Endothelial cell (in vitro differentiated cells): ENCODE results near the gene CHRNA7. TPM values are rescaled to one million over a fixed set of nuclear protein-coding genes. Genes with fewer than 3 reads are reported as not detected.

ENCODE experiments used
- DNase-seq: peaks from one replicate; pipeline ENCODE4 v3.0.0; 2021; ENCODE audit warnings: low spot score
- H3K27ac Mint-ChIP-seq: one replicate; pipeline ENCODE4 v1.8.0; 2021; ENCODE audit warnings: mixed read lengths, inconsistent platforms; ENCODE audit not compliant: unreplicated experiment
- H3K27me3 Mint-ChIP-seq: one replicate; pipeline ENCODE4 v1.8.0; 2021; ENCODE audit warnings: mild to moderate bottlenecking, moderate library complexity, mixed read lengths, inconsistent platforms; ENCODE audit not compliant: unreplicated experiment
- H3K36me3 Mint-ChIP-seq: one replicate; pipeline ENCODE4 v1.8.0; 2021; ENCODE audit warnings: mild to moderate bottlenecking, low read depth, mixed read lengths, inconsistent platforms; ENCODE audit not compliant: unreplicated experiment
- H3K4me1 Mint-ChIP-seq: one replicate; pipeline ENCODE4 v1.8.0; 2021; ENCODE audit warnings: mild to moderate bottlenecking, mixed read lengths, inconsistent platforms; ENCODE audit not compliant: unreplicated experiment
- H3K4me3 Mint-ChIP-seq: one replicate; pipeline ENCODE4 v1.8.0; 2021; ENCODE audit warnings: mild to moderate bottlenecking, mixed read lengths, inconsistent platforms; ENCODE audit not compliant: unreplicated experiment
- H3K9me3 Mint-ChIP-seq: one replicate; pipeline ENCODE4 v1.8.0; 2021; ENCODE audit warnings: mixed read lengths, inconsistent platforms; ENCODE audit not compliant: unreplicated experiment
- CTCF ChIP-seq: fragments of 200-600 bp; sonication (generic); IDR thresholded peaks from one replicate; pipeline ENCODE4 v1.5.0; 2021; ENCODE audit warnings: antibody characterized with exemption; ENCODE audit not compliant: unreplicated experiment
- total RNA-seq: library from RNA; stranded (reverse); fragmentation: NEBNext Ultra II Directional; extraction: Animal tissue kit (Norgen Biotek cat#: 25700); gene quantifications from one replicate; pipeline ENCODE4 v1.2.1, GENCODE V29; 2021; ENCODE audit not compliant: unreplicated experiment

Gene CHRNA7
- total RNA-seq, 1 donor from 2014 or later, result 2.3 TPM

GRCh38 chr15:32004249-32004648 is 26.1 kb upstream of the CHRNA7 start:
- Mint-ChIP-seq H3K4me3 (no peak overlapping the region), H3K27me3 (peaks cover 1% of the 10 kb centered on the region), H3K36me3 (no peaks in the 10 kb centered on the region), H3K27ac (no peak overlapping the region), H3K4me1 (peaks cover 3% of the 10 kb centered on the region), H3K9me3 (no peaks in the 10 kb centered on the region)
- TF ChIP-seq CTCF, result no peak
- DNase-seq, result no peak

DNA sequence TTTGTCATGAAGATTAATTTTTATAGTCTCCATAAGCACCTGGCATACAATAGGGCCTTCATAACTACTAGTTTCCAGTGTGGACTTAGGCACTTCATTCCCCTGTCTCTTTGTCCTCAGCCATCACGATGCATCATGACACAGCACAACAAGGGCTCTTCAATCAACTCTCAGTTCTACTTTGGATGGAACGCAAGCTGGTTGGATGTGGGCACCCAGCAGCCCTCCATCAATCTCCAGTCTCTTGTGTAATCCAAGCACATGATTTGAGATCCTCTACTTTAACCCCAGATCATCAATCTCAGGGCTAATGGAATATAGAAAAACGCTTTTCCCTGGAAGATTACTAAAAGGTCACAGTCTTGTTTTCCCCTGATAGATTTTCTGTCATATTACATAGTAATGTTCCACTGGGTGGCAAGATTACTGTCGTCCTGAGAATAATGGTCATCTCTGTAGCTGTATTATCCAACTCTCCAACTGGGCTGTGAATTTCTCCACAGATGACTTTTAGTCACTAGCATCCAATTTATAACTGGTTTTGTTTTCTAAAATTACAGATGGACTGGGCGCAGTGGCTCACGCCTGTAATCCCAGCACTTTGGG is 22.9 kb upstream of the CHRNA7 start:
- no peaks in the 10 kb centered on the region for H3K36me3 Mint-ChIP-seq
- no peak for DNase-seq
- H3K4me1 Mint-ChIP-seq, result no peaks in the 10 kb centered on the region
- no peaks in the 10 kb centered on the region for H3K9me3 Mint-ChIP-seq
- no peak overlapping the region for H3K4me3 Mint-ChIP-seq
- H3K27me3 Mint-ChIP-seq, result peaks cover 1% of the 10 kb centered on the region
- H3K27ac Mint-ChIP-seq, result no peak overlapping the region
- no peak for TF ChIP-seq CTCF

DNA sequence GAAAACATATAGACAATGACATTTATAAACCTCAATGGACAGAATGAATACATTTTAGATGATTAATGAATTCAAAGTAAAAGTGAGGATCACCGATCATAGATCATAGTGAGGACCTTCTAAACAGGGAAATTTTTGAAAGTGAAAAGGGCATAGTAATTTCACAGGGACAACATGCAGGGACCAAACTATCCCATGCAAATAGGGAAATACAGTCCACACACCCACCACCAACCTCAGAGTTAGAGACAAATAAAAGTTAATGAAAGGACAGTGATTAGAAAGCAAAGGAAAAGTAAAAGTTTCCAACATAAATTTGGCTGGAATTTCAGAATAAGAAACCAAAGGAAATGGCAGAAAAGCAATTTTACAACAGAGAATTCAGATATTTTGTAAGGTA is 15.4 kb upstream of the CHRNA7 start:
- no peak for TF ChIP-seq CTCF
- H3K36me3 Mint-ChIP-seq, result no peaks in the 10 kb centered on the region
- H3K4me3 Mint-ChIP-seq, result no peak overlapping the region
- no peak overlapping the region for H3K27ac Mint-ChIP-seq
- no peak for DNase-seq
- no peaks in the 10 kb centered on the region for H3K4me1 Mint-ChIP-seq
- H3K9me3 Mint-ChIP-seq, result no peaks in the 10 kb centered on the region
- H3K27me3 Mint-ChIP-seq, result no peaks in the 10 kb centered on the region

- H3K4me3 Mint-ChIP-seq, result no peak overlapping the region
Measured at GRCh38 chr15:32020156-32020555, 10.2 kb upstream of the CHRNA7 start.

More at GRCh38 chr15:32020156-32020555, 10.2 kb upstream of the CHRNA7 start:
- no peaks in the 10 kb centered on the region for H3K9me3 Mint-ChIP-seq
- no peaks in the 10 kb centered on the region for H3K36me3 Mint-ChIP-seq
- no peaks in the 10 kb centered on the region for H3K27me3 Mint-ChIP-seq
- no peak overlapping the region for H3K27ac Mint-ChIP-seq
- no peaks in the 10 kb centered on the region for H3K4me1 Mint-ChIP-seq
- TF ChIP-seq CTCF, result no peak
- DNase-seq, result no peak
